GM23248 (cell line): ENCODE data around the gene AMH.

Experiments
- EZH2 ChIP-seq: fragments of 200-600 bp; sonication (generic); IDR thresholded peaks from 2 replicates; pipeline ENCODE4 v1.6.1; 2018; ENCODE audit warnings: antibody characterized with exemption, mild to moderate bottlenecking; ENCODE audit not compliant: insufficient read depth, poor library complexity, severe bottlenecking
- EZH2phosphoT487 ChIP-seq: fragments of 200-600 bp; sonication (generic); IDR thresholded peaks from 2 replicates; pipeline ENCODE4 v1.6.1; 2018; ENCODE audit warnings: antibody characterized with exemption, moderate library complexity, mild to moderate bottlenecking, low read depth; ENCODE audit not compliant: insufficient read depth

- TF ChIP-seq EZH2 (no peak), EZH2phosphoT487 (no peak)
Observed at GRCh38 chr19:2245273-2245672, 3.9 kb upstream of the AMH start.
